H1 (cell line): ENCODE results near the gene KANSL1. TPM values are rescaled to one million over a fixed set of nuclear protein-coding genes. Genes with fewer than 3 reads are reported as not detected.

Experiments used
- CTCF ChIP-seq, 3 experiments: IDR thresholded peaks; 1 replicate in 2 of 3; 2 replicates in 1 of 3; pipeline versions ENCODE4 v1.5.1 to v1.6.1; 2011; ENCODE audit warnings: low read length in 3 of 3, mild to moderate bottlenecking in 3 of 3, inconsistent platforms in 2 of 3, low read depth in 1 of 3, moderate library complexity in 1 of 3; ENCODE audit not compliant: insufficient read depth in 1 of 3; ENCODE audit errors: control extremely low read depth in 1 of 3
- SIRT6 ChIP-seq: IDR thresholded peaks from one replicate; pipeline ENCODE4 v1.7.1; 2012; ENCODE audit warnings: low read length, inconsistent platforms
- SRF ChIP-seq: IDR thresholded peaks from 2 replicates; pipeline ENCODE4 v1.6.1; 2011; ENCODE audit warnings: mild to moderate bottlenecking, low read depth, low read length, moderate library complexity
- polyA plus RNA-seq, 7 experiments: library from polyadenylated mRNA; depleted of rRNA in 3 of 7; stranded (reverse) in 5 of 7; unstranded in 2 of 7; fragments of >200 nt in 5 of 7; fragments of 200-250 nt in 2 of 7; gene quantifications; 1 replicate in 5 of 7; 2 replicates in 1 of 7; 4 replicates in 1 of 7; pipeline versions ENCODE4 v1.2.1 to v1.2.3, GENCODE V29; 2011 to 2013; ENCODE audit warnings: missing spikeins in 2 of 7, mixed read lengths in 2 of 7
- total RNA-seq: library from RNA; stranded (reverse); fragmentation: NEBNext Ultra II Directional; extraction: Animal tissue kit (Norgen Biotek cat#: 25700); gene quantifications from 2 replicates; pipeline ENCODE4 v1.2.1, GENCODE V29; 2021
- TF ChIP-seq, protein P1 (sequence below): IDR thresholded peaks from 2 replicates; pipeline ENCODE4 v1.6.1; 2012; ENCODE audit warnings: inconsistent platforms

The KANSL1 gene
- total and polyA plus RNA-seq, 2 of the 8 experiments (the other 6 are each of a cell fraction or from before 2014, with no cell fraction given), result 34.0 to 128 TPM

DNA sequence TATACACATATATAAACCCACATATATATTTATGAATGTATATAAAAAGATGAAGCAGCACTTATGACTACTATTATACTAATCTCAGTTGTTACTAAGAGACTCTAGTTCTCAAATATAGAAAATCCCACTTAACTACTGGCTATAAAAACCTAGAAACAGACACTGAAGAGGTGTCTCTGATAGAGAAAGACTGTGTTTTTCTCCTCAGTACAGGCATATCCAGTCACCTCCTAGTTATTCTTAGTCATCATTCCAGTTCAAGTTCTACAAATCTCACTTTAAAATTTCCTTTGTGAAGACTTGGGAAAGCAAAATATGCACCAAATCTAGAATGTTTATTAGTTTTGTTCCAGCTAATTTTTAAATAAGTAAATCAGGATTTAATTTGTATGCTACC lies 100.2 kb downstream of the KANSL1 start (continued):
- TF ChIP-seq, protein P1, sequence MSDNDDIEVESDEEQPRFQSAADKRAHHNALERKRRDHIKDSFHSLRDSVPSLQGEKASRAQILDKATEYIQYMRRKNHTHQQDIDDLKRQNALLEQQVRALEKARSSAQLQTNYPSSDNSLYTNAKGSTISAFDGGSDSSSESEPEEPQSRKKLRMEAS, result no peak
- no peak for TF ChIP-seq SIRT6
- TF ChIP-seq SRF, result no peak
- no peak for TF ChIP-seq CTCF (IDR thresholded peaks at IDR 0.05; ENCODE audit: control extremely low read depth in 1 of 3, insufficient read depth in 1 of 3, low read depth in 1 of 3, low read length in 3 of 3)
